Activated CD4-positive, alpha-beta memory T cell treated with anti-CD3 and anti-CD28 coated beads, Interleukin-2, amount 10 ng/mL, durations not matched to agents 7 days and 5 days (primary cell): ENCODE results near the gene BRD1. TPM values are rescaled to one million over a fixed set of nuclear protein-coding genes. Genes with fewer than 3 reads are reported as not detected.

Source experiments
- CTCF ChIA-PET: fragments of 350-600 bp; sonication (Branson Sonifier 250); formaldehyde crosslinking; loops from one replicate; lab custom pipeline; 2021; ENCODE audit warnings: antibody characterized with exemption, inconsistent platforms; lab: Charles Lee
- POLR2A ChIA-PET: fragments of 350-600 bp; sonication (Branson Sonifier 250); formaldehyde crosslinking; loops from one replicate; lab custom pipeline; 2021; ENCODE audit warnings: antibody characterized with exemption; lab: Charles Lee
- DNase-seq: peaks from one replicate; pipeline ENCODE4 v3.0.0-alpha.2; 2020
- H3K27ac Mint-ChIP-seq: one replicate; pipeline ENCODE4 v1.8.0; 2021; ENCODE audit warnings: mild to moderate bottlenecking, mixed read lengths
- H3K27me3 Mint-ChIP-seq: one replicate; pipeline ENCODE4 v1.8.0; 2021; ENCODE audit warnings: mixed read lengths
- H3K36me3 Mint-ChIP-seq: one replicate; pipeline ENCODE4 v1.8.0; 2021; ENCODE audit warnings: low read depth, mixed read lengths
- H3K4me1 Mint-ChIP-seq: one replicate; pipeline ENCODE4 v1.8.0; 2021; ENCODE audit warnings: mixed read lengths
- H3K4me3 Mint-ChIP-seq: one replicate; pipeline ENCODE4 v1.8.0; 2021; ENCODE audit warnings: mild to moderate bottlenecking, mixed read lengths
- H3K9me3 Mint-ChIP-seq: one replicate; pipeline ENCODE4 v1.8.0; 2021; ENCODE audit warnings: mixed read lengths
- total RNA-seq, 2 experiments: library from RNA; stranded (reverse); gene quantifications; one replicate each; pipeline ENCODE4 v1.2.3, GENCODE V29; 2021

Gene BRD1
- total RNA-seq, 2 experiments from 2014 or later: 54.7 to 55.4 TPM

GRCh38 chr22:49771266-49772065, 56.2 kb downstream of the BRD1 start:
- no peaks in the 10 kb centered on the region for H3K27me3 Mint-ChIP-seq
- H3K4me3 Mint-ChIP-seq: no peak overlapping the region
- H3K27ac Mint-ChIP-seq: no peak overlapping the region
- H3K36me3 Mint-ChIP-seq: peaks cover 25% of the 10 kb centered on the region
- H3K4me1 Mint-ChIP-seq: peaks cover 9% of the 10 kb centered on the region
- ChIA-PET CTCF (no interaction called here), POLR2A (no interaction called here)
- no peak for DNase-seq
- peaks cover 4% of the 10 kb centered on the region for H3K9me3 Mint-ChIP-seq

GRCh38 chr22:49770547-49771265, 57.0 kb downstream of the BRD1 start:
- DNase-seq: peak; percentile 34
- H3K9me3 Mint-ChIP-seq: peaks cover 4% of the 10 kb centered on the region
- ChIA-PET POLR2A (interaction anchor here (1.1 kb wide), 1 partner anchor 148 kb away, joined by 3 read pairs; no protein-coding TSS in a partner anchor), CTCF (no interaction called here)
- H3K36me3 Mint-ChIP-seq: peaks cover 21% of the 10 kb centered on the region
- H3K27ac Mint-ChIP-seq: peak overlapping the region; percentile 41
- H3K4me3 Mint-ChIP-seq: no peak overlapping the region
- peaks cover 9% of the 10 kb centered on the region for H3K4me1 Mint-ChIP-seq
- H3K27me3 Mint-ChIP-seq: no peaks in the 10 kb centered on the region

GRCh38 chr22:49769691-49770546, 57.8 kb downstream of the BRD1 start:
- ChIA-PET CTCF (no interaction called here), POLR2A (interaction anchor here (0.6 to 1.1 kb wide), 2 partner anchors 122 to 149 kb away, joined by 3 to 4 read pairs; no protein-coding TSS in a partner anchor)
- peaks cover 9% of the 10 kb centered on the region for H3K4me1 Mint-ChIP-seq
- H3K9me3 Mint-ChIP-seq: peaks cover 4% of the 10 kb centered on the region
- DNase-seq: no peak
- peaks cover 15% of the 10 kb centered on the region for H3K36me3 Mint-ChIP-seq
- H3K27me3 Mint-ChIP-seq: no peaks in the 10 kb centered on the region
- H3K27ac Mint-ChIP-seq: no peak overlapping the region
- H3K4me3 Mint-ChIP-seq: no peak overlapping the region

GRCh38 chr22:49768951-49769690, 58.6 kb downstream of the BRD1 start:
- H3K27me3 Mint-ChIP-seq: no peaks in the 10 kb centered on the region
- H3K36me3 Mint-ChIP-seq: peaks cover 9% of the 10 kb centered on the region
- POLR2A ChIA-PET: no interaction called here
- peaks cover 9% of the 10 kb centered on the region for H3K4me1 Mint-ChIP-seq
- H3K27ac Mint-ChIP-seq: no peak overlapping the region
- H3K9me3 Mint-ChIP-seq: peaks cover 4% of the 10 kb centered on the region
- CTCF ChIA-PET: interaction anchor here (1.4 to 3.6 kb wide), 3 partner anchors 162 to 374 kb away, joined by 3 to 39 read pairs (median 14); no protein-coding TSS in a partner anchor
- no peak for DNase-seq
- no peak overlapping the region for H3K4me3 Mint-ChIP-seq

- Mint-ChIP-seq H3K4me3 (no peak overlapping the region), H3K27ac (peak overlapping the region; percentile 41), H3K36me3 (peaks cover 4% of the 10 kb centered on the region), H3K9me3 (peaks cover 4% of the 10 kb centered on the region), H3K4me1 (peaks cover 7% of the 10 kb centered on the region), H3K27me3 (no peaks in the 10 kb centered on the region)
- ChIA-PET POLR2A (interaction anchor here (1.0 to 1.9 kb wide), 6 partner anchors 58 to 262 kb away, joined by 3 to 7 read pairs (median 5); partner anchors contain the start of genes ALG12 and CRELD2), CTCF (interaction anchor here (0.6 to 3.6 kb wide), 20 partner anchors 8 to 380 kb away, joined by 3 to 39 read pairs (median 3); no protein-coding TSS in a partner anchor)
- DNase-seq: no peak
Observed at GRCh38 chr22:49768077-49768910, 59.4 kb downstream of the BRD1 start.

GRCh38 chr22:49767355-49768062, 60.2 kb downstream of the BRD1 start:
- ChIA-PET POLR2A (interaction anchor here (0.6 to 1.9 kb wide), 9 partner anchors 59 to 338 kb away, joined by 3 to 7 read pairs (median 4); partner anchors contain the start of genes ALG12 and CRELD2), CTCF (interaction anchor here (0.6 to 3.6 kb wide), 22 partner anchors 9 to 381 kb away, joined by 3 to 39 read pairs (median 3); no protein-coding TSS in a partner anchor)
- Mint-ChIP-seq H3K27me3 (no peaks in the 10 kb centered on the region), H3K4me1 (peaks cover 6% of the 10 kb centered on the region), H3K9me3 (peaks cover 4% of the 10 kb centered on the region), H3K4me3 (no peak overlapping the region), H3K36me3 (peaks cover 4% of the 10 kb centered on the region), H3K27ac (no peak overlapping the region)
- peak; percentile 44 for DNase-seq

- Mint-ChIP-seq H3K27me3 (no peaks in the 10 kb centered on the region), H3K9me3 (peaks cover 4% of the 10 kb centered on the region), H3K27ac (no peak overlapping the region), H3K36me3 (no peaks in the 10 kb centered on the region), H3K4me3 (no peak overlapping the region), H3K4me1 (peaks cover 14% of the 10 kb centered on the region)
- no peak for DNase-seq
- CTCF ChIA-PET: interaction anchor here (3.2 to 3.6 kb wide), 2 partner anchors 165 to 264 kb away, joined by 14 to 39 read pairs; no protein-coding TSS in a partner anchor
- POLR2A ChIA-PET: no interaction called here
Observed at GRCh38 chr22:49765951-49766350, 61.7 kb downstream of the BRD1 start.

- no peaks in the 10 kb centered on the region for H3K27me3 Mint-ChIP-seq
- DNase-seq: peak; percentile 14
- H3K36me3 Mint-ChIP-seq: no peaks in the 10 kb centered on the region
- CTCF ChIA-PET: interaction anchor here (3.6 kb wide), 1 partner anchor 265 kb away, joined by 39 read pairs; no protein-coding TSS in a partner anchor
- no peak overlapping the region for H3K4me3 Mint-ChIP-seq
- H3K27ac Mint-ChIP-seq: no peak overlapping the region
- H3K9me3 Mint-ChIP-seq: peaks cover 4% of the 10 kb centered on the region
- POLR2A ChIA-PET: interaction anchor here (0.6 kb wide), 1 partner anchor 61 kb away, joined by 3 read pairs; no protein-coding TSS in a partner anchor
- H3K4me1 Mint-ChIP-seq: peaks cover 18% of the 10 kb centered on the region
Observed at GRCh38 chr22:49765091-49765771, 62.4 kb downstream of the BRD1 start.

GRCh38 chr22:49764127-49764581, 63.5 kb downstream of the BRD1 start:
- H3K27ac Mint-ChIP-seq: no peak overlapping the region
- H3K9me3 Mint-ChIP-seq: peaks cover 4% of the 10 kb centered on the region
- H3K36me3 Mint-ChIP-seq: no peaks in the 10 kb centered on the region
- peak; percentile 15 for DNase-seq
- POLR2A ChIA-PET: no interaction called here
- no peaks in the 10 kb centered on the region for H3K27me3 Mint-ChIP-seq
- H3K4me1 Mint-ChIP-seq: peaks cover 22% of the 10 kb centered on the region
- no peak overlapping the region for H3K4me3 Mint-ChIP-seq
- CTCF ChIA-PET: no interaction called here

GRCh38 chr22:49763696-49764095, 64.0 kb downstream of the BRD1 start:
- no peaks in the 10 kb centered on the region for H3K27me3 Mint-ChIP-seq
- no peak overlapping the region for H3K27ac Mint-ChIP-seq
- H3K4me1 Mint-ChIP-seq: peaks cover 22% of the 10 kb centered on the region
- DNase-seq: peak; percentile 14
- H3K9me3 Mint-ChIP-seq: peaks cover 4% of the 10 kb centered on the region
- ChIA-PET POLR2A (no interaction called here), CTCF (interaction anchor here (1.8 kb wide), 1 partner anchor 266 kb away, joined by 7 read pairs; no protein-coding TSS in a partner anchor)
- H3K4me3 Mint-ChIP-seq: no peak overlapping the region
- H3K36me3 Mint-ChIP-seq: no peaks in the 10 kb centered on the region
